ENCODE data around the gene GRID1.
"Not testable (repeated sequence)": the region's sequence is repeated elsewhere in the genome, so short reads cannot be mapped to it uniquely, and the experiment has no call there.

GRID1 gene

GRCh38 chr10:86124734-86125133 is 241.9 kb downstream of the GRID1 start:
- DNase-seq, result no peak

GRCh38 chr10:86123715-86124114 is 242.9 kb downstream of the GRID1 start:
- DNase-seq, result no peak

GRCh38 chr10:86123304-86123703 is 243.3 kb downstream of the GRID1 start:
- DNase-seq, result no peak

- no peak for DNase-seq
These were observed 243.9 kb downstream of the GRID1 start for GRCh38 chr10:86122646-86123045.

- no peak for DNase-seq
These were observed 245.4 kb downstream of the GRID1 start for GRCh38 chr10:86121200-86121599.

- no peak for DNase-seq
These were observed 249.5 kb downstream of the GRID1 start for GRCh38 chr10:86117051-86117450.

- DNase-seq, result no peak
These were observed 252.6 kb downstream of the GRID1 start for GRCh38 chr10:86113983-86114382.

GRCh38 chr10:86113501-86113900 is 253.1 kb downstream of the GRID1 start:
- DNase-seq, result no peak

GRCh38 chr10:86113044-86113443 is 253.6 kb downstream of the GRID1 start:
- no peak for DNase-seq

GRCh38 chr10:86111902-86112545 is 254.6 kb downstream of the GRID1 start:
- no peak for DNase-seq

- no peak for DNase-seq
These were observed 256.3 kb downstream of the GRID1 start for GRCh38 chr10:86110156-86110786.

- no peak for DNase-seq
These were observed 257.2 kb downstream of the GRID1 start for GRCh38 chr10:86109421-86109820.

- DNase-seq, result no peak
These were observed 257.9 kb downstream of the GRID1 start for GRCh38 chr10:86108696-86109095.

- DNase-seq, result not testable (repeated sequence)
These were observed 258.8 kb downstream of the GRID1 start for GRCh38 chr10:86107611-86108310.

- DNase-seq, result no peak
These were observed 259.5 kb downstream of the GRID1 start for GRCh38 chr10:86107131-86107530.

- DNase-seq, result no peak
These were observed 260.0 kb downstream of the GRID1 start for GRCh38 chr10:86106616-86107015.

GRCh38 chr10:86105640-86106039 is 261.0 kb downstream of the GRID1 start:
- no peak for DNase-seq

GRCh38 chr10:86105181-86105580 is 261.4 kb downstream of the GRID1 start:
- DNase-seq, result no peak

- no peak for DNase-seq
These were observed 261.9 kb downstream of the GRID1 start for GRCh38 chr10:86104611-86105145.

- DNase-seq, result no peak
These were observed 262.4 kb downstream of the GRID1 start for GRCh38 chr10:86104156-86104555.

GRCh38 chr10:86103391-86104101 is 263.0 kb downstream of the GRID1 start:
- DNase-seq, result no peak

GRCh38 chr10:86102451-86102850 is 264.1 kb downstream of the GRID1 start:
- DNase-seq, result no peak

GRCh38 chr10:86102031-86102430 is 264.6 kb downstream of the GRID1 start:
- no peak for DNase-seq

Data from activated CD8-positive, alpha-beta memory T cell treated with anti-CD3 and anti-CD28 coated beads, Interleukin-2, amount 50 U/mL, for 4 hours (primary cell).